Measurements from ENCODE around the gene ARHGAP22.

The ARHGAP22 gene

DNA sequence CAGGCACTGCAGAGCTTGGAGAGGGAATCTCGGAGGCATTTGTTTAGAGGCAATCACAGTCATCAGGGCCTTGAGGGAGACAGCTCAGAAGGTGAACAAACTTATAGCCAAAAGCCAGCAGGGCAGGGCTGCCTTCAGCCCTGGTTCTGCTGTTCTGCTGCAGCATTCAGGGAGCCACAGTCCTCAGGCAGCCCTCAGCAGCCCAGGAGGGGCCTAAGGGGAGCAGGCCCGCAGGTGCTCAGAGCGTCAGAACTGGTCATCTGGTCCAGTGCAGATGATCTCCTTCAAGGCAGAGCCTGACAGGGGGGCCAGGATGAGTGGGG lies 84.7 kb downstream of the ARHGAP22 start:
- H3K4me1 ChIP-seq (ENCODE audit: control insufficient read depth, insufficient read depth, low read length) = peaks cover 46% of the 10 kb centered on the region
- peaks cover 15% of the 10 kb centered on the region for H3K36me3 ChIP-seq (ENCODE audit: insufficient read depth, low read length)
- no peaks in the 10 kb centered on the region for H3K27me3 ChIP-seq (ENCODE audit: control insufficient read depth, insufficient read depth, low read length)
- H3K9ac ChIP-seq (ENCODE audit: low read depth, low read length) = no peak overlapping the region
- no peak overlapping the region for H3K4me2 ChIP-seq (ENCODE audit: low read length)
- peaks cover 3% of the 10 kb centered on the region for H3K9me3 ChIP-seq (replicated peaks; ENCODE audit: low read length)
- no peak overlapping the region for H3K4me3 ChIP-seq (ENCODE audit: low read length)

DNA sequence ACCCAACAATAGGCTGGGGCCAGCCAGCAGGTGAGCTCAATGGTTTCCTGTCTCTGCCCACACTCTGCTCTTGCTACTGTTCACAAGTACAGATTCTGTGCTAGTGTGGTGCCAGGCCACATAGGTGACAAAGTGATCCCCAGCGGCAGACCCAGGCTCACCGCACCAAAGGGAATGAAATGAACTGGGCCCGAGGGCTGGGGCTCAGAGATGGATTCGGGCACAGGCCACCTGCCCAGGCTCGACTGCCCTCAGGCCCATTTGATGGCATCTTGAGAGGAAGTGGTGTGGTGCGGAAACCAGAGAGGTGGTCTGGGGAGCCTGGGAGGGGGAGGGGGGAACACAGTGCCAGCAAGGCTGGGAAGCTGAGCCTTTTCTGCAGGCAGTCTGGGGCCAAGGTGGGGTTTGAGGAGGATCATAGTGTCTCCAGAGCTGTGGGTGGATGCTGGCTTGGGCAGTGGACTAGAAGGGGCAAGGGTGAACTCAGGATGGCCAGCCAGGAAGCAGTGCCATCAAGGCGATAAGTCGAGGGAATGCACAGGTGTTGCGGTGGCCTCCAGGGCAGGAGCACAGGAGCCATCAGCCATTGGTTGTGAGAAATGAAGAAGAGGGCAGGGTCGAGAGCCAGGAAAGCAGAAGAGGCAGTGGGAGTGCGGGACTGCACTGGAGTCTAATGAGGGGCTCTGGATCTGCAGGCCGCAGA lies 85.2 kb downstream of the ARHGAP22 start:
- Histone ChIP-seq H3K36me3 (ENCODE audit: insufficient read depth, low read length) (peaks cover 15% of the 10 kb centered on the region), H3K9ac (ENCODE audit: low read depth, low read length) (no peak overlapping the region), H3K9me3 (replicated peaks; ENCODE audit: low read length) (peaks cover 3% of the 10 kb centered on the region), H3K27me3 (ENCODE audit: control insufficient read depth, insufficient read depth, low read length) (no peaks in the 10 kb centered on the region), H3K4me1 (ENCODE audit: control insufficient read depth, insufficient read depth, low read length) (peaks cover 41% of the 10 kb centered on the region), H3K4me3 (ENCODE audit: low read length) (no peak overlapping the region), H3K4me2 (ENCODE audit: low read length) (no peak overlapping the region)

DNA sequence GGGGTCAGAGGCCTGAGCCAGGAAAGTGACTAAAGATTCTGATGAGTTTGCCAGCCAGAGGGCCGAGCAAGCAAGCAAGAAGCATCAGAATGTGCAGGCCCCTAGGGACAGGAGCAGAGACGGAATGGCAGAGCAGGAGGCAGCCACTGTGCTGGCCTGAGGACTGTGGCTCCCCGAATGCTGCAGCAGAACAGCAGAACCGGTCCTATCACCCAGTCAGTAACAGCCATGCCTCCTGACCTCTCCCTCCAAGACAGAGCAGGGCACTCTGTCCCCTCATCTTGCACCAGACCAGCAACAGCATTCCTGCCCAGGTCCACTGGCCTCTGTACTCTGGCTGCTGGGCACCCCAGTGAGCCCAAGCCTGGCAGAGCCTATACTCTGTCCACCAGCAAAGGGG lies 85.9 kb downstream of the ARHGAP22 start:
- Histone ChIP-seq H3K9me3 (replicated peaks; ENCODE audit: low read length) (peaks cover 4% of the 10 kb centered on the region), H3K27me3 (ENCODE audit: control insufficient read depth, insufficient read depth, low read length) (no peaks in the 10 kb centered on the region), H3K4me1 (ENCODE audit: control insufficient read depth, insufficient read depth, low read length) (peaks cover 35% of the 10 kb centered on the region), H3K36me3 (ENCODE audit: insufficient read depth, low read length) (peaks cover 20% of the 10 kb centered on the region), H3K9ac (ENCODE audit: low read depth, low read length) (no peak overlapping the region), H3K4me3 (ENCODE audit: low read length) (no peak overlapping the region), H3K4me2 (ENCODE audit: low read length) (no peak overlapping the region)

DNA sequence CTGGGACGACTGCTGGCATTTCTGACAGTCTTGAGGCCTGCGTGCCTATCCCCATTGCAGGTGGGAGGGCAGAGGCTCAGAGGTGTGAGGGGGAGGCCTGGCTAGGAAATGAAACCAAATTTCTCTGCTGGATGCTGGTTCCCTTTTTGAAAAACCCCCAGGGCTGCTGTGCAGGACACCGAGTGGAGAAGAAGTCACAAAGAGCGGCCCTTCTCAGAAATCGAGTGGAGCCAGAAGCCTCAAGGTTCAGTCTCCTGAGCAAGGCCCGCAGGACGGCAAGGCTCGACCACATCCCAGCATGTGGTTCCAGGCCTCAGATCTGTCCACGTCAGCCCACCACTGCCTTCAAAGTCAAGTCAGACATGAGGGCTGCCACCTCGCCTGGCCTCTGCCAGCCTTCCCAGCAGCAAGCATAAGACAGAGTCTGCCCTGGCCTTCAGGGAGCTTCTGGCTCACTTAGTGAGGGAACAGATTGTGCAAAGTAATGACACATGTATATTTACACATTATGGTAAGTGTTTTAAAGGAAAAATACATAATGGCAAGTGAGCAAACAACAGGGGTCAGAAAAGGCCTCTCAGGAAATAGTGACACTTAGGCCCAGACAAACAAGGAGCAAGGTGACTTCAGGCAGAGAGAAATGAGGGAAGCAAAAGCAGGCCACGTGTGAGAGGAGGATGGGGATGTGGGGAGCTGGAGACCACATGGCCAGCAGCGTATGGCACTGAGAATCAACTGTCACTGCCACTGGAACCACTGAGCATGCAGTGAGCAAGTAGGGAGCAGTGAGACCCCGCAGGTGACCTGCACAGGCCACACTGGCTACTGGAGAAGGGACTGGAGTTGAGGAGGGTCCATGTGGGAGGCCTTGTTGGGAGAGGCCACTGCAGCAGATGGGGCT lies 86.7 kb downstream of the ARHGAP22 start:
- Histone ChIP-seq H3K4me2 (ENCODE audit: low read length) (no peak overlapping the region), H3K9ac (ENCODE audit: low read depth, low read length) (no peak overlapping the region), H3K4me3 (ENCODE audit: low read length) (no peak overlapping the region), H3K36me3 (ENCODE audit: insufficient read depth, low read length) (peaks cover 27% of the 10 kb centered on the region), H3K4me1 (ENCODE audit: control insufficient read depth, insufficient read depth, low read length) (peaks cover 26% of the 10 kb centered on the region), H3K27me3 (ENCODE audit: control insufficient read depth, insufficient read depth, low read length) (no peaks in the 10 kb centered on the region), H3K9me3 (replicated peaks; ENCODE audit: low read length) (peaks cover 6% of the 10 kb centered on the region)

DNA sequence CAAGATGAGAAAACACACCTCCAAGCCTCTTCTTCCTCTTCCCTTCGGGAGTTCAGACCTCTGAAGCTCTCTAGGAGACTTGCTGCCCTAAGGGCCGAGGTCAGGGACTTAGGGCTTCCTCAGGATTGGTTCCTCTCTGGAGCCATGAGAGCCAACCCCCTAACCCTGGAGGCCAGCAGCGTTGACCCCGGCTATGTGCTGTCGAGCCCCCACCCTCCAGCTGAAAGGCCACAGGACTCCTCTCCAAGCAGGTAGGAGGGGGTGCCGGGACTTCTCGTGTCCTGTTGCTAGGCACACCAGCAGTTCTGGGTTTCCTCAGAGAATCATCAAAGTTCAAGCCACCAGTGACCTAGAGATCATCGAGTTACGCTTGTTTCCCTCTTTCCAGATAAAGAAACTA lies 87.4 kb downstream of the ARHGAP22 start:
- Histone ChIP-seq H3K36me3 (ENCODE audit: insufficient read depth, low read length) (peaks cover 30% of the 10 kb centered on the region), H3K9ac (ENCODE audit: low read depth, low read length) (no peak overlapping the region), H3K4me3 (ENCODE audit: low read length) (no peak overlapping the region), H3K9me3 (replicated peaks; ENCODE audit: low read length) (peaks cover 6% of the 10 kb centered on the region), H3K4me1 (ENCODE audit: control insufficient read depth, insufficient read depth, low read length) (peaks cover 23% of the 10 kb centered on the region), H3K4me2 (ENCODE audit: low read length) (no peak overlapping the region), H3K27me3 (ENCODE audit: control insufficient read depth, insufficient read depth, low read length) (no peaks in the 10 kb centered on the region)

DNA sequence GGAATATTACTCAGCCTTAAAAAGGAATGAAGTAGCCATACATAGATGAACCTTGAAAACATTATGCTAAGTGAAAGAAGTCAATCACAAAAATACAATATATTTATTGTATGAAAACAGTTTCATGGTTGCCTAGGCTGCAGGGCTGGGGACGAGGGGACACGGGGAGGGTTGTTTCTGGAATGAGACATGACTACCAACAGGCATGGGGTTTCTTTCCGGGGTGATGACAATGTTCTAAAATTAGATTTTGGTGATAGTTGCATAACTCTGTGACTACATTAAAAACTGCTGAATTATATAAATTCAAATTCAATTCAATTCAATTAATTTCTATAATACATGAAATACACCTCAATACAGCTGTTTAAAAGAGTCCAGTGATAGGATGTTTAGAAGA lies 88.0 kb downstream of the ARHGAP22 start:
- H3K9me3 ChIP-seq (replicated peaks; ENCODE audit: low read length) = peaks cover 6% of the 10 kb centered on the region
- no peak overlapping the region for H3K4me2 ChIP-seq (ENCODE audit: low read length)
- H3K4me3 ChIP-seq (ENCODE audit: low read length) = no peak overlapping the region
- H3K36me3 ChIP-seq (ENCODE audit: insufficient read depth, low read length) = peaks cover 32% of the 10 kb centered on the region
- H3K4me1 ChIP-seq (ENCODE audit: control insufficient read depth, insufficient read depth, low read length) = peaks cover 17% of the 10 kb centered on the region
- no peak overlapping the region for H3K9ac ChIP-seq (ENCODE audit: low read depth, low read length)
- H3K27me3 ChIP-seq (ENCODE audit: control insufficient read depth, insufficient read depth, low read length) = no peaks in the 10 kb centered on the region

DNA sequence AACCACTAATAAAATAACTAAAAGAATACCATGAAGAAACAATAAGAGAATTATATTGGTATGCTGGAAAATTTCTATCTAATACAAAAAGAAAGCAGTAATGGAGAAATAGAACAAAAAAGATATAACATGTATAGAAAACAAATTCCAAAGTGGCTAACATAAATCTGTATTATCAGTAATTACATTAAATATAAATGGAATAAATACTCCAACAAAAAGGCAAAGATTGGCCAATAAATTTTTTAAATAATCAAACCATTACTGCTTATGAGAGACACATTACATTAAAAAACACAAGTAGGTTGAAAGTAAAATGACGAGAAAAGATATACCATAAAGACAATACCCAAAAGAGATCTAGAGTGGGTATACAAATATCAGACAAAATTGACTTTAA lies 90.0 kb downstream of the ARHGAP22 start:
- H3K9me3 ChIP-seq (replicated peaks; ENCODE audit: low read length) = peaks cover 6% of the 10 kb centered on the region
- H3K36me3 ChIP-seq (ENCODE audit: insufficient read depth, low read length) = peaks cover 49% of the 10 kb centered on the region
- no peaks in the 10 kb centered on the region for H3K27me3 ChIP-seq (ENCODE audit: control insufficient read depth, insufficient read depth, low read length)
- no peak overlapping the region for H3K4me3 ChIP-seq (ENCODE audit: low read length)
- H3K4me1 ChIP-seq (ENCODE audit: control insufficient read depth, insufficient read depth, low read length) = peaks cover 12% of the 10 kb centered on the region
- H3K4me2 ChIP-seq (ENCODE audit: low read length) = no peak overlapping the region
- no peak overlapping the region for H3K9ac ChIP-seq (ENCODE audit: low read depth, low read length)

DNA sequence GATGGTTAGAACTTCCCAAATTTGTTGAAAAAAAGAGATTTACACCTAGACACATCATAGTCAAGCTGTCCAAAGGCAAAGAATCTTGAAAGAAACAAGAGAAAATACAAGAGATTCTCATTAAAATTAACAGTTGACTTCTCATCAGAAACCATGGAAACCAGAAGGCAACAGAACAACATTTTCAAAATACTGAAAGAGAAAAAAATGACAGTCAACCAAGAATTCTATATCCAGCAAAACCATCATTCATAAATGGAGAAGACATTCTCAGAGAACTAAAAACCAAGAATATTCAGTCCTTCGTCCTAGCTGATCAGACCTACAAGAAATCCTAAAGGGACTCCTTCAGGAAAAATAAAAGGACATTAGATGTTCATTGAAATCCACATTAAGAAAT lies 90.6 kb downstream of the ARHGAP22 start:
- Histone ChIP-seq H3K9me3 (replicated peaks; ENCODE audit: low read length) (peaks cover 6% of the 10 kb centered on the region), H3K4me1 (ENCODE audit: control insufficient read depth, insufficient read depth, low read length) (peaks cover 12% of the 10 kb centered on the region), H3K4me2 (ENCODE audit: low read length) (no peak overlapping the region), H3K36me3 (ENCODE audit: insufficient read depth, low read length) (peaks cover 42% of the 10 kb centered on the region), H3K27me3 (ENCODE audit: control insufficient read depth, insufficient read depth, low read length) (no peaks in the 10 kb centered on the region), H3K4me3 (ENCODE audit: low read length) (no peak overlapping the region), H3K9ac (ENCODE audit: low read depth, low read length) (no peak overlapping the region)

DNA sequence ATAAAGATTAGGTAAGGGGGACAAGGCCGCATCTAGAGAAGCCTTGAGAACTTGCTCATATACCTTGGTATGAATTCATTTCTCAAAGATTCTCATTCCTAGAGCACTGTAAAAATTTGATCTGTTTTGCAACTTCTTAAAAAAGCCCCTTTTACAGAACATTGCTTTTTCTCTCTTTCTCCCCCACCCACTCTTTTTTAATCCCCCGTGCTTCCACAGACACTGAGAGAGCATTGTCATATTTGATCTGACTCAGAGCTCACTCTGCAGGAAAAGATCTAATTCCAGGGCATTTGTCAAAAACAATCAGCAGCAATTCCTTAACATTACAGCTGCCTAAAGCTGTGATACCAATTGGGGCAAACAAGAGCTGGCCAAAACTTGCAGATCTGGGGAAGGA lies 92.0 kb downstream of the ARHGAP22 start:
- Histone ChIP-seq H3K9ac (ENCODE audit: low read depth, low read length) (no peak overlapping the region), H3K9me3 (replicated peaks; ENCODE audit: low read length) (peaks cover 6% of the 10 kb centered on the region), H3K4me2 (ENCODE audit: low read length) (no peak overlapping the region), H3K27me3 (ENCODE audit: control insufficient read depth, insufficient read depth, low read length) (no peaks in the 10 kb centered on the region), H3K36me3 (ENCODE audit: insufficient read depth, low read length) (peaks cover 41% of the 10 kb centered on the region), H3K4me1 (ENCODE audit: control insufficient read depth, insufficient read depth, low read length) (peaks cover 12% of the 10 kb centered on the region), H3K4me3 (ENCODE audit: low read length) (no peak overlapping the region)

DNA sequence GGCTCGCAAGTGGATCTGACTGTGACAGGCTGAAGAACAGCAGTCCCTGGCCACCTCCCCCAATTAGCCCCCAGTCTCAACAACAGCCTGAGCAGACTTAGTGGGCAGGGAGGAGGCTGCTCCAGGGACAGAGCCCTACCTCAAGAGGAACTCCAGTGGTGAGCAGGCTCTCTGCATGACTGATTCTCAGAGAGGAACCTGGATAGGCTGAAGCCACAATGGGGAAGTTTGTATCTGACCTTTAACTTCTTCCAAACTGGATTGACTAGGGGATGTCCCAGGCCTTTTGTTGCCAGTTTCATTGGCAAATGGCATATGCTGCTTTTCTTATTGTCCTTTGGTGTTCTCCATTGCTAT lies 93.0 kb downstream of the ARHGAP22 start:
- peaks cover 17% of the 10 kb centered on the region for H3K4me1 ChIP-seq (ENCODE audit: control insufficient read depth, insufficient read depth, low read length)
- no peak overlapping the region for H3K9ac ChIP-seq (ENCODE audit: low read depth, low read length)
- no peaks in the 10 kb centered on the region for H3K27me3 ChIP-seq (ENCODE audit: control insufficient read depth, insufficient read depth, low read length)
- H3K4me2 ChIP-seq (ENCODE audit: low read length) = no peak overlapping the region
- H3K36me3 ChIP-seq (ENCODE audit: insufficient read depth, low read length) = peaks cover 41% of the 10 kb centered on the region
- peaks cover 6% of the 10 kb centered on the region for H3K9me3 ChIP-seq (replicated peaks; ENCODE audit: low read length)
- H3K4me3 ChIP-seq (ENCODE audit: low read length) = no peak overlapping the region

DNA sequence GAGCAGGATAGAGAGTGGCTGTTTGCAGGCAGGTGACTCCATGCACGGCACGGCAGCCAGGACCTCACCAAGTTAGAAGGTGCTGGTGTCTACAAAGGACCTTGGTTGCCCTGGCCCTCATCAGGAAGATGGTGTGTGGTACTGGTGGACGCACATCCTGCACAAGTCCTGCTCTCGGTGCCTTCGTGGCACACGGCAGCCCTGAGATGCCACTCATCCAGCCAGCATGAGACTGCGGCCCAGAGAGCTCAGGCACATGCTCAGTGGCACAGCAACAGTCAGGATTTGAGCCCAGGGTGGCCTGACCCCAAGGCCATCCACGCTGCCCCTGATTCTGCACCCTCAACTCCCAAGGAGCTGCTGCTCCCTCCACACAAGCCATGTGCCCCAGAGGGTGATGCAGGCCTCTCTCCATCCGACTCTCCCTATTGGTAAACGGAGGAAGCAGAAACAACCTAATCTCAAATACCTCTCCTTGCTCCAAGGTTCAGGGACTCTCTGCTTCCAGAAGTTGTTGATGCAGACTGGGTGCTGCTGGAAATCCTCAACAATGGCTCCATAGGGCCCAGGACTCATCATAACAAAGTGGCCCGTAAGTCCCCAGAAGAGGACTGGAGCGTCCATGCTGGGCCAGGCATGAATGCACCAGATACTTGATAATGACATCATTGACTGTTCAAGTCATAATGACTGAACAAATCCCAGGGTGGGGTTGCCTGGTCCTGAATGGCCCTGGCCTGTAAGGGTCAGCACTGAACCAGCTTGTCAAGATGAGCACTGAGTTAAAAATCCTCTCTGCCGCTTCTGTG lies 93.6 kb downstream of the ARHGAP22 start:
- Histone ChIP-seq H3K4me3 (ENCODE audit: low read length) (no peak overlapping the region), H3K9ac (ENCODE audit: low read depth, low read length) (no peak overlapping the region), H3K36me3 (ENCODE audit: insufficient read depth, low read length) (peaks cover 41% of the 10 kb centered on the region), H3K9me3 (replicated peaks; ENCODE audit: low read length) (peaks cover 6% of the 10 kb centered on the region), H3K4me2 (ENCODE audit: low read length) (no peak overlapping the region), H3K4me1 (ENCODE audit: control insufficient read depth, insufficient read depth, low read length) (peaks cover 17% of the 10 kb centered on the region), H3K27me3 (ENCODE audit: control insufficient read depth, insufficient read depth, low read length) (no peaks in the 10 kb centered on the region)
